T-helper 22 cell (primary cell): ENCODE results near the gene ZNF397.

ENCODE experiments used
- DNase-seq: peaks from one replicate; pipeline ENCODE4 v3.0.0-alpha.2; 2020; ENCODE audit warnings: low read depth

ZNF397 gene

GRCh38 chr18:35296060-35296459, 55.2 kb downstream of the ZNF397 start:
- no peak for DNase-seq

- no peak for DNase-seq
These were observed 62.8 kb downstream of the ZNF397 start for GRCh38 chr18:35303610-35304009.

- no peak for DNase-seq
These were observed 65.9 kb downstream of the ZNF397 start for GRCh38 chr18:35306588-35307250.
